Osteocyte (in vitro differentiated cells): ENCODE data around the gene PBX3. TPM values are rescaled to one million over a fixed set of nuclear protein-coding genes. Genes with fewer than 3 reads are reported as not detected.

Source experiments
- DNase-seq: peaks from one replicate; pipeline ENCODE4 v3.0.0; 2021; ENCODE audit warnings: mixed read lengths; ENCODE audit not compliant: unreplicated experiment; ENCODE audit errors: extremely low spot score
- H3K27ac Mint-ChIP-seq: one replicate; pipeline ENCODE4 v1.8.0; 2021; ENCODE audit warnings: mild to moderate bottlenecking, mixed read lengths; ENCODE audit not compliant: unreplicated experiment
- H3K27me3 Mint-ChIP-seq: one replicate; pipeline ENCODE4 v1.8.0; 2021; ENCODE audit warnings: mixed read lengths; ENCODE audit not compliant: unreplicated experiment
- H3K36me3 Mint-ChIP-seq: one replicate; pipeline ENCODE4 v1.8.0; 2021; ENCODE audit warnings: mixed read lengths; ENCODE audit not compliant: unreplicated experiment
- H3K4me1 Mint-ChIP-seq: one replicate; pipeline ENCODE4 v1.8.0; 2021; ENCODE audit warnings: mixed read lengths; ENCODE audit not compliant: unreplicated experiment
- H3K4me3 Mint-ChIP-seq: one replicate; pipeline ENCODE4 v1.8.0; 2021; ENCODE audit warnings: mild to moderate bottlenecking, moderate library complexity, mixed read lengths; ENCODE audit not compliant: unreplicated experiment
- H3K9me3 Mint-ChIP-seq: one replicate; pipeline ENCODE4 v1.8.0; 2021; ENCODE audit warnings: mixed read lengths; ENCODE audit not compliant: unreplicated experiment
- CTCF ChIP-seq: fragments of 200-600 bp; sonication (generic); IDR thresholded peaks from 2 replicates; pipeline ENCODE4 v1.5.0; 2021; ENCODE audit warnings: antibody characterized with exemption, mild to moderate bottlenecking, moderate library complexity
- total RNA-seq: library from RNA; stranded (reverse); gene quantifications from 2 replicates; pipeline ENCODE4 v1.2.1, GENCODE V29; 2021

The PBX3 gene
- total RNA-seq, 1 donor from 2014 or later: 16.0 TPM

GRCh38 chr9:125844611-125845010 is 97.4 kb downstream of the PBX3 start:
- H3K4me3 Mint-ChIP-seq: no peak overlapping the region
- TF ChIP-seq CTCF: no peak
- peaks cover 22% of the 10 kb centered on the region for H3K4me1 Mint-ChIP-seq
- H3K9me3 Mint-ChIP-seq: no peaks in the 10 kb centered on the region
- no peak for DNase-seq
- H3K36me3 Mint-ChIP-seq: peaks cover 5% of the 10 kb centered on the region
- no peaks in the 10 kb centered on the region for H3K27me3 Mint-ChIP-seq
- H3K27ac Mint-ChIP-seq: no peak overlapping the region

GRCh38 chr9:125845271-125845808 is 98.2 kb downstream of the PBX3 start:
- H3K9me3 Mint-ChIP-seq: no peaks in the 10 kb centered on the region
- no peak overlapping the region for H3K27ac Mint-ChIP-seq
- no peaks in the 10 kb centered on the region for H3K27me3 Mint-ChIP-seq
- H3K4me3 Mint-ChIP-seq: no peak overlapping the region
- no peak for TF ChIP-seq CTCF
- peaks cover 5% of the 10 kb centered on the region for H3K36me3 Mint-ChIP-seq
- peaks cover 19% of the 10 kb centered on the region for H3K4me1 Mint-ChIP-seq
- DNase-seq: no peak

- no peak for DNase-seq
- Mint-ChIP-seq H3K9me3 (no peaks in the 10 kb centered on the region), H3K4me1 (peaks cover 4% of the 10 kb centered on the region), H3K27me3 (no peaks in the 10 kb centered on the region), H3K27ac (no peak overlapping the region), H3K4me3 (no peak overlapping the region), H3K36me3 (peaks cover 5% of the 10 kb centered on the region)
- no peak for TF ChIP-seq CTCF
These were observed 100.6 kb downstream of the PBX3 start for GRCh38 chr9:125847735-125848134.

- H3K4me3 Mint-ChIP-seq: no peak overlapping the region
- no peaks in the 10 kb centered on the region for H3K9me3 Mint-ChIP-seq
- peaks cover 5% of the 10 kb centered on the region for H3K36me3 Mint-ChIP-seq
- no peak overlapping the region for H3K27ac Mint-ChIP-seq
- TF ChIP-seq CTCF: no peak
- no peak for DNase-seq
- no peaks in the 10 kb centered on the region for H3K27me3 Mint-ChIP-seq
- H3K4me1 Mint-ChIP-seq: no peaks in the 10 kb centered on the region
These were observed 103.0 kb downstream of the PBX3 start for GRCh38 chr9:125850106-125850632.

- Mint-ChIP-seq H3K4me3 (no peak overlapping the region), H3K27ac (no peak overlapping the region), H3K36me3 (peaks cover 5% of the 10 kb centered on the region), H3K27me3 (no peaks in the 10 kb centered on the region), H3K4me1 (no peaks in the 10 kb centered on the region), H3K9me3 (no peaks in the 10 kb centered on the region)
- DNase-seq: no peak
- TF ChIP-seq CTCF: no peak
These were observed 103.6 kb downstream of the PBX3 start for GRCh38 chr9:125850763-125851162.
